ENCODE data around the gene PTPRM.

The PTPRM gene

DNA sequence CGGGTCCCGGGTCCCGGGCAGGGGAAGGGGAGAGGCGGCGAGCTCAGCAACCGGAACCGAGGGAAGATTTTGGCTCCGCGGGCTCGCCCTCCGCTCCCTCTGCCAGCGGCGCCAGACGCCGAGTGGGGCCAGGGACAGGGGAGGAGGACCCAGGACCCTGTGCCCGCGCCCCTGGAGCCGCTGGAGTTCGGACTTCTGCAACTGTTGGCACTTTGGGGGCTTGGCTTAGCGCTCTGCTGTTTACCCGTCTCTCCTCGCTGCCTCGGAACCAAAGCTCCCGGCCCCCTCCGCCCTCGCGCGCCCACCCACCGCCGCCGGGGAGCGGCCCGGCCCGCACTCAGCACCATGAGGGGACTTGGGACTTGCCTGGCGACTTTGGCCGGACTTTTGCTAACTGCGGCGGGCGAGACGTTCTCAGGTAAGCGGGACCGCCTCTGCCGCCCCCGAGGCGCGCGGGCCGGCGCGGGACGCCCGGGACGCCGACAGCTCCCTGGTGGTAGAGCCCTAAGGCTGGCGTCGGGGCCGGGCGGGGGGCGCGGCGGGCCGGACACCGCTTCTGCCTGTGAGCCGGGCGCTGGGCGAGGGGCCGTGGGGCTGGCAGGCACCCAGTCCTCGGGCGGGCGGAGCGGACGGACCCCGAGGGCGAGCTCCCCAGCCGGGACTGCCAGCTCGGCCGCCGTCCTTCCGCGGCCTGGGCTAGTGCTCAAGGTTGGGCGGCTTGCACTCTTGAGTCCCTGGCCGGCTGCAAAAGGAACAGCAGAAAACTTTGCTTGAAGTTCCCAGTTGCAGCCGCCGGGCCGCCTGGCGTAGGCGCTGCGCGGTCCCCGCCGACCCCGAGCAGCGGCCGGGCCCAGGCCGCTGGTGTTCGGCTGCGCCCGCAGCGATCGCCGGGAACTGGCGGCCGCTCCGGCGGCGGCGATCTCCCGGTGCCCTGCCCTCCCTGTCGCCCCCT is 634 bp downstream of the PTPRM start:
- DNase-seq: peak; percentile 71 to 76 (median 74)

DNA sequence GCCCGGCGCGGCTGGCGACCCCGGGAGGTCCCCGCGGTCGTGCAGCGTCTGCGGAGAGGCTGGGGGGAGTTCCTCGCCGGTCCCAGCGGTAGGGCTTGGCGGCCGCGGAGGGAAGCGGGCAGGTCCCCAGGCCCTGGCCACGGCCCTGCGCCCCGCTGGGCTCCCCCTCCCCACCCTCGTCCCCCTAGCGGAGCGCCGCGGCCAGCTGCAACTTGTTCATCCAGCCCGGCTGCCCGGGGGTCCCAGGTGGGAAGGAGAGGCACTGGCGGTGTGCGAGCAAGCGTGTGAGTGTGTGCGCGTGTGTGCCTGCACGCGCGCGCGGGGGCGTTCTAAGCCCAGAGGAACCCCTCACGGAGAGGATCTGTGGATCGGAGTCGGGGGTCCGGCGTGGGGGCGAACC is 1.3 kb downstream of the PTPRM start:
- DNase-seq: peak in 1 of 3 donors; percentile 41

DNA sequence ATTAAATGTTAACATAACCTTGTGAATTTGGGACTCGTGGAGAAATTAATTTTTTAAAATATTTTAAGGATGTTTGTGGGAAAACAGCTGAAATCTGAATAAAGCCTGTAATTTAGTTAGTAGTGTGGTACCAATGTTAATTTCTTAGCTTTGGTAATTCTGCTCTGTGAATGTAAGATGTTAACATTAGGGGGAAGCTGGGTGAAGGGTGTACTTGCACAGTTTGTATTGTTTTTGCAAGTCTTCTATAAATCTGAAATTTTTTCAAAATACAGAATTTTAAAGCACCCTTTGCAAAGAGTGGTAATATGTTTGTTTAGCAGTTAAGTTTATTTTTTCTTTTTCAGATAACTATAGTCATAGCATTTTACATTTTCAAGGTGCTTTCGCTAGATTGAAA is 4.5 kb downstream of the PTPRM start:
- DNase-seq: no peak

DNA sequence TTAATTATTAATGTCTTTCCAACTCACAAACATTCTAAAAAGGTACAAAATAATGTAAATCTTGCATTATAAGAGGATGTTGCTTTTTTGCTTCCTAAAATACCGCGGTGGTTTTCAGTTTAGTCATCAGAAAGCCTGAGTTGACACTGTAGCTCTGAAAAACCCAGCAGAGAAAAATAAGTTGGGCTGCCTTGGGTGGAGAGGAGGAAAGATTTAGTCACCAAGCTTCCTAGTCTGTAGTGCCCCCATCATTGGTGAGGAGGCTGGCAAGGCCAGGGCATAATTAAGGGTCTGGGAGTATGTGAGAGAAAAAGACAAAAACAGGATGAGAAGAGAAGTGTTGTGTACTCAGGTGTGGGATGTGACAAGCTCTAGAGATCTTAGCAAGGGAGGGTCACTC is 5.7 kb downstream of the PTPRM start:
- DNase-seq: peak; percentile 50 to 73 (median 58)

DNA sequence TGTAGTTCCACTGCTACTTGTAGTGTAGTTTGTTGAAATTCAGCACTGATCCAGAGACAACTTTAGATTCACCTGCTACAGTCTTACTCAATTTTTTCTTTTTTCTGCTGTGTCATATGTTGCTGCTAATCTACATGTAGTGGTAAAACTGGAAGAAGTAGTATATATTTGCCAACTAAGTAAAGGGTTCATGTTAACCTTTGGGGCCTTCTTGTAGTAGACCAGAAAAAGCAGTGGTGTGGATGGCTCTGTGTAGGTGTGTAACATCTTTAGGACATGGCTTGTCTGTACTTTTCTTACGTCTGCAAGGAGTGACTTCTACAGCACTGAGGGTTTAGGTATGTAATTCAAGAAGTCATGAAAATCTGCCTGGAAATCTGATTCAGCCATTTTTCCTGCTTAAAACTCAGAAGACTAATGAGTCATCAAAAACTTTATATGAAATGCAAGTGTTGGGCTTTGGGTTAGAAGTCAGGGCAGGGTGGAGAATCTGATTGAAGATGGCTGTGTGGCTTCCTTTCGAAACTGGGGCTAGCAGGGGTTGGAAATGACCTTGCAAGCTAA is 8.4 kb downstream of the PTPRM start:
- DNase-seq: peak in 1 of 3 donors; percentile 42

DNA sequence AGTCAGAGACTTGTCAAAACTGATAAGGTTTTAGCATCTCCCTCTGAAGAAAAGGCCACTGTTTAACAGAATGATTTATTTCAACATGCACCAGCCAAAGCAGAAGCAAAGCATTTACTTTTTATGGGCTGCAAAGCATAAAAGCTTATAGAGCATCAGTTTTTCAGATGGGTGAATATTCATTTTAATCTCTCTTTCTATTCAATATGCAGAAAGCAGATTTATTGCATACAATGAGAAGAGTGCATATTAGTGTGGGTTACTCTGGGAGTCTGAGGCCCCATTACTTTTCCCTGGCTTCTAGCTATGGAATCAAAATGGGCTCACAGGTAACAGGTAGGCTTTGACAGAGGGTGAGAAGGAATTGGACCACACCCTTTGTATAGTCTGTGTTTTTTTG is 9.0 kb downstream of the PTPRM start:
- DNase-seq: no peak

DNA sequence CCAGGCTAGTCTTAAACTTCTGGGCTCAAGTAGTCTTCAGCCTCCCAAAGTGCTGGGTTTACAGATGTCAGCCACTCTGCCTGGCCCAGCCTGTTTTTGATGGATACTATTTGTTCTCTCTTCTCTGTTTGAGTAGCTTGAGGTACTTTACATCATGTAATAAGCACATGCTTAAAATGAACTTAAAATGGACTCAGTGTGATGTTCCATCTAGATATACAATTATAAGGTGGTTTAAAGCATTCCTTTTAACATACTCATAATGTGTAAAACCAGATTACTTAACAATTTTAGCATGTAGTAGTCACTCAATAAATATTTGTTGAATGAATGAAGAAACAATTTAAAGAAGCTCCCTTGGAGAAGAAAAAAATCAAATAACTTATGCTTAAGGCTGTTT is 9.6 kb downstream of the PTPRM start:
- no peak for DNase-seq

DNA sequence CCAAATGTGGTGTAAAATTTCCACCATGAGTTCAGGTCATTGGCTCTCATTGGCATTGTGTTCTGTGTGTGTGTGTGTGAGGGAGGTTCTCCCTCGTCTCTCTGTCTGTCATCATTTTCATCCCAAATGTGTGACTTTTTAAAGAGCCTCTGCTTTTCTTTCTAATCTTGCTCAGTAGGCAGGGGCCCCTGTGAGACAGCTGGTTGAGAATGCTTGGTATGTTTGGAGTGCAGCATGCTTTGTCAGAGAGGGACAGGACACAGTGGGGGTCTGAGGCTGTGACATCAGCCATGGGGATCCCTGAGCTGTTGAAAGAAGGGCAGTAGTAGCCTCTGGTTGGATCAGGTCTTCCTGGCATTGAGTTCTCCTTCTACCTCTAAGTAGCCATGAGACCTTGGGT is 10.6 kb downstream of the PTPRM start:
- no peak for DNase-seq

DNA sequence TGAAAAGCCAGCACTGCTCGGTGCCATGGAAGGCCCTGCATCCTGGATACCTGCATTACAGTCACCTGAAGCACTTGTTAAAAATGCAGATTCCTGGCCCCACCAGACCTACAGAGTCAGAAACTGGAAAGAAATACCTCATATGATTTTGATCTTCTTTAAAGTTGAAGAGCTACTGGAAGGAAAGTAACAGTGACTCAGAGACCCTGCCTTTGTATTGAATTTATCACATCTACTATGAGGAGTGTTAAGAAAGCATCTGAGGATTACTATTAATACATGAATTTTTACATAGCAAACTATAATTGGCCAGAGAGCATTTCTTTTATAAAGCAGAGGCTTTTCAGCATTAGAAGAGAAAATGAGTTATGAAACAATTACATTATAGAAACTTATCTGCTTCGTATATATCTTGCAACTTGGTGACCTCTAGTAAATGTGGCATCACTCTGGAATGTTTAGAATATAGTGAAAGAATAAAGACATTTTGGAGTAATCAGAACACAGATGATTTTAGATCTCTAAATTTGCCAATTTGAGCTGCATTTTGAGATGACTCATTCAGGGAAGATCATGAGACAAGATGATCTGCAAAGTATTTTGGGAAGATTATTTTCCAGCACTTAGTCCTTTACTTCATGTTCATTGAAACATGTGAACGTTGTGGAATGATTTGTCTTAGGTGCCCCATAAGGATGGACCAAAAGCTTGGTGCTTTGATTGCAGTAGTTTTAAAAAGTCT is 12.2 kb downstream of the PTPRM start:
- DNase-seq: no peak

DNA sequence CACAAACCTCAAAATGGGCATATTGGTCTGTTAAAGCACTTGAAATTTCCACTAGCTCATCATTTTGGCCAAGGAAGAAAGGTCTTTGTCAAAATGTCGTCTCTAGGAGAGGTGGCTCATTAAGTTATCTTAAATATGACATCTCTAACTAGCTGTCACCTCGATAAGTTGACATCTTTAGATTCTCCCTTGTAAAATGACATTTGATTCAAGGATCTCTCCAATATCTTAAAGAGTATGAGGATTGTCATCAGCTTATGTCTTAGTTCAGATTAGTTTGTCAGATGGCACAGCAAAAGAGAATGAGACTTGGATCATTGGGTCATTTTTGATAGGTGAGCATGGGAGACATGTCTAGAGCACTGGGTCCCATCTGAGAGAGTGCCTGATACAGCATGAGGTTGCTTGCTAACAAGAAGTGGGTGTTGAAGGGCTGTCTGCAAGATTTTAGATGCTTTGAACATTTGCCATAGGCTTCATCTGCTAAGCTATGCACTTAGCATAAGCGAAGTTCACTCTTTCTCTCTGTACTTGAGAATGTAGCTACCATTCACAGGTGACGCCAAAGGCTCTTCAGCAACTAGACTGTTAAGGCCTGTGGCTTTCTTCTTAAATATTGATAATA is 12.9 kb downstream of the PTPRM start:
- DNase-seq: no peak

DNA sequence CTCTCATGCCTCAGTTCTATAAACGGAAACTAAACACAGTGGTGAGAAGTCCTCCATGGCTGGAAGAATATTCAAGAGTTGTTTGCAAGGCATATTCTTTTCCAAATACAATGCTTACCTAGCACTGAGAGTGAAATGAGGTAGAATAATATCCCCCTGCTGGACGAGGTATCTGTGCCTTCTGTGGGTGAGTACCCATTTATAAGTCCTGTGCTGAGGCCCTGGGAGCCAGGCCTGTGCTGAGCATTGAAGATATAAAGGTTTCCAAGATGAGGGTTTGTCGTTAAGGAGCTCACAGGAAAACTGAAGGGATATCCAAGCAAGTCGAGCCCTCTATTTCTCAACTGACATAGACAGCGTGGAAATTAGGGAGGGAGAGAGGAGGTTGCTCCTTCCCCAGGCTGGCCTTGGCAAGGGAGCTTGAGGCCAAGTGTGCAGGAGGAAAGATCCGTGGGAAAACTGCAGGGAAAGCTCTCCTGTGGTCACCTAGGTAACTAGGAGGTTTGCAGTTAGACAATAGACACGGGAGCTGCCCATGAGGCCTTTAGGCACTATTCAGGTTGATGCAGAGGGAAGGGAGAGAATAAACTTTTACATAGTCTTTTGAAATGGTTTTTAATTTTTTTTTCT is 17.6 kb downstream of the PTPRM start:
- no peak for DNase-seq

DNA sequence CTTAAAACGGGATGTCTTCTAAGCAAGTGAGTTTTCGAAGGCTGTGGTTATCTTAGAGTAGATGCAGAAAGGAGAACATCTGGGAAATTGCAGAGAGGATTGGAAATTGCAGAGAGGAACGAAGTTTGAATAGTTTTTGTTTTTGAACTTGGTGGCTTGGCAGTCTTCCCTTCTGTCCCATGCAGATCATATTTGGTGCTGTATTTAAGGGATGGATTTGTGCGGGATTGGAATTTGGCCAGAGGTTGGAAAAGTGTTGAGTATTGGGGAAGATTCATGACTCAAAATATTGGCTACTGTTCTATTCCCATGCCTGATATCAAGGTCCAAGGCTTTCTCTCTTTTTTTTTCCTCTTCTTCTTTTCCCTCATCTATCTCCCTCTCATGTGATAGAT is 18.2 kb downstream of the PTPRM start:
- DNase-seq: no peak

DNA sequence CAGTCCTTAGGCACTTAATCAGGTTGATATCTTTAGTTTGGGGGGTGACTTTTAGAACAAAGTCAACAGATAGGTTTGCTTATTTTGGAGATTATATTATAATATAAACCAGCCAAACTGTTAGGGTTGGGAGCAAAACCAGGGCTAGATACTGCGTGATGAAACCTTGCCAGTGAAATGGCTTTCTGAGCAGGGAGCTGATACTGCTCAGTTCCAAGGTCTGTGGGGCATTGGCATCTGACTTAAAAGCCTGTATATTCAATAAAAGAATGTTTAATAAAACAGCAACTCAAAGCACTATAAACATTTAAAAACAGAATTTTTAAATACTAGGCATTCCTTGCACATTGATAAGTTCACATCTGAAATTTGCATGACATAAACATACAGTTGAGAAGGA is 19.3 kb downstream of the PTPRM start:
- no peak for DNase-seq

DNA sequence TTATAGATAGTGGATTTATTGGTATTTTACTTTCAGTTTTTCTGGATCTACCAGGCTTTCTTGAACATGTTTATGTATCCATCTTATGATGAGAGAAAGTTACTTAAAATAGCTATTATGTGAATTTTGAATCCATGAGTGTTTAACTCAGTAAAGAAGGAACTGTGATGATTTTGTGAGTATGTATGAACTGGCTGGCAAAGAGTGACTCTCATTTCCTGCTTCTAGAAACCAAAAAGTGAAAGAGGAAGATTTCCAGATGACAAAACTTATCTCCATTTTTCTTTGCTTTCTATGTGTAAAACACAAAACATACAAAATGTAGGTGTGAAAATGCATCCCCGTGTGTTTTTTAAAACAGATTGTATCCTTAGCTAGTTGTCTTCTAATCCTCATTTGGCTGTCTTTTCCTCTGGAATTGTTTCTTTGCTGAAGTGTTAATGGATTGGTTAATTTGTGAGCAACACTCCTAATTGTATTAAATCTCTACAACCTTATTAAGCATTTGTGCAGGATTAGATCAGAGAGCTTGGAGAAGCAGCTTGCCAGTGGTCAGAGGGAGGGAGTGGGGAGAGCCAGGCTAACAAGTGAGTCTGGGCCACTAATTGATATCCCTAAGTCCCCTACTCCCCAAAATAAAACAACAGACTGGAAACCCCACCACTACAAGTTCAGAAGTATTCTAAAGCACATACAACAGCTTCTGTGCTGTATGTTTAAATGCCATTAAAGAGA is 23.9 kb downstream of the PTPRM start:
- peak; percentile 26 to 69 (median 59) for DNase-seq

DNA sequence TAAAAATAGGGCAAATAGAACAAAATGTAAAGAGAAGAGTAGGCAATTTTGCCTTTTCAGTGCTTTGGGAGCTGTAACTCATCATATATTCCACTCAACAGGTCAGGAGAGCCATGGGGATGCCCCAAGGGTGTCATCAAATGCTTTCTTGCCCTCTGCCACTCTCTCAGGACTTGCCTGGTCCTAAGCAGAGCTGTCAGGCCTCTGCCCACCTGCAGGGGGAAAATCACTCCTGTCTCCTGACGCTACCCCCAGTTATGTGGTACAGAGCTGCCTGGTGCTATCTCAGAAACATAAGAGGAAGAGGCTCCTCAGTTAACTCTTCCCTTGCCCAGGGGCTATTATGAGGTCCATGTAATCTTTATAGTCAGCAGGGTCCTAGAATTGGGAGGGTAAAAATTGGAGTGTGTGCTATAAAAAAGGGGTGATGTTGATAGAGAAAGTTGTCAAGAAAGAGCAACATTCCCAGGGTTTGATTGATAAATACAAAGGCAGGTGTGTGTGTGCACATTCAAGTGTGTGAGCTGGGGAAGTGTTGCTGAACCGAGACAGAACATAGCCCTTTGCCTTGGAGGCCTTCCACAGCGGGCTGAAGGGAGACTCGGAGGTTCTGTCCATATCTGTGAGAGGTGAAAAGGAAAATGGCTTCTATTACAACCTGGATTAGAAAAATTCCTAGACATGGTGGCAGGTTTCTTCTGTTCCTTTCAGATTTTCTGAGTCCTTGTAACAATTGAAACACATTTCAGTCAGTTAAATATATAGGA is 25.4 kb downstream of the PTPRM start:
- peak in 1 of 3 donors; percentile 6 for DNase-seq

DNA sequence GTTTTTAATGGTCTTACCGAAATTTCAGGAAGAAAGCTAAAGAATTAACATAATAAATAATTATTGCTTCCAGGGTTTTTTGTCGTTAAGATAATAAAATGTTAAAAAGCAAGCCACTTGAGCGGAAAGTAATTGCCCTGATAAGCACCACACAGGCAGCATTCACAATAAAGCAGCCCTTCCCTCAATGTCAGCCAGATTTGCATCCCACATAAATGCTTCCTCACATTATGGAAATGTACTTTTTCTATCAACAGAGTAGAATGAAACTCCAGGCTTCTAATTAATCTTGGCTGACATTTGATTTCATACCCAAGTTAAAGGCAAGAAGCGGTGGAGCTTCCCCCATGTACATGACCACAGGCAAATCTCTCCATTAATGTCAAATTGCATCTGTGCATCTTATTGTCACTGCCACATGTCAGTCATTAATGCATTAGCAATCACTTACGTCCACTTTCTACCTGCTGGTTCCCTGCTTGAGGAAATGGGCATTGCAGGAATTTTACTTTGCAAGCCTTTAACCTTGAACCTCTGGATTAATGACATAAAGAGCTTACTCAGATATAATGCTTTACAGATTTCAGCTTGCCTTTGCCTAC is 26.2 kb downstream of the PTPRM start:
- DNase-seq: no peak

DNA sequence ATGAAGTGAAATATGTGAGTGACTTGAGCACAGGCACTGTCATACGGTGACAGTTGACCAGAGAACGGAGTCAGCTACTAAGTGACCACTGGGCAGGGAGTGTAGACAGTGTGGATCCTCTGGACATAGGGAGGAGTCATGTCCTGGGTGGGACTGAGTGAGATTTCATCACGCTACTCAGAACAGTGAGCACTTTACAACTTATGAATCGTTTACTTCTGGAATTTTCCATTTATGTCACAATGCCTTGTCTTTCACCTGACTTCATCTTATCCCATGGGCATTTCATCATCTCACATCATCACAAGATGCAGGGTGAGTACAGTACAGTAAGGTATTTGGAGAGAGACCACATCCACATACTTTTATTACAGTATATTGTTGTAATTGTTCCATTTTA is 29.0 kb downstream of the PTPRM start:
- no peak for DNase-seq

DNA sequence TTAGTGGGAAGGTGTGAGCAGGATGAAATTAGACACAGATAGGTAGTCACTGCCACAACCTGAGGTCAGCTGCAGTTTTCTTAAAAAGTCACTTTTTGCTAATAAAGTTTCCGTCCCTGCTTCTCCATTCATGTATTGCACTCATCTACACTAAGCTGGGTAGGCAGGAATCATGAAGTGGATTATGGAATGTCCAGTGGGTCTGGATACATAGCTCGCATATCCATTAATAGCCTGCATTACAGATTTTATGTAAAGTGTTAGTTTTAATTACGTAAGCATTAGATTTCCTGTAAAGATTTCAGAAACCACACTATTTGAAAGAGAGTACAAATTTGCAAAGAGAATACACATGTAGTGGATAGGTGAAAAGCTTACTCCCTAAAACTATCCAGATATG is 30.4 kb downstream of the PTPRM start:
- no peak for DNase-seq

DNA sequence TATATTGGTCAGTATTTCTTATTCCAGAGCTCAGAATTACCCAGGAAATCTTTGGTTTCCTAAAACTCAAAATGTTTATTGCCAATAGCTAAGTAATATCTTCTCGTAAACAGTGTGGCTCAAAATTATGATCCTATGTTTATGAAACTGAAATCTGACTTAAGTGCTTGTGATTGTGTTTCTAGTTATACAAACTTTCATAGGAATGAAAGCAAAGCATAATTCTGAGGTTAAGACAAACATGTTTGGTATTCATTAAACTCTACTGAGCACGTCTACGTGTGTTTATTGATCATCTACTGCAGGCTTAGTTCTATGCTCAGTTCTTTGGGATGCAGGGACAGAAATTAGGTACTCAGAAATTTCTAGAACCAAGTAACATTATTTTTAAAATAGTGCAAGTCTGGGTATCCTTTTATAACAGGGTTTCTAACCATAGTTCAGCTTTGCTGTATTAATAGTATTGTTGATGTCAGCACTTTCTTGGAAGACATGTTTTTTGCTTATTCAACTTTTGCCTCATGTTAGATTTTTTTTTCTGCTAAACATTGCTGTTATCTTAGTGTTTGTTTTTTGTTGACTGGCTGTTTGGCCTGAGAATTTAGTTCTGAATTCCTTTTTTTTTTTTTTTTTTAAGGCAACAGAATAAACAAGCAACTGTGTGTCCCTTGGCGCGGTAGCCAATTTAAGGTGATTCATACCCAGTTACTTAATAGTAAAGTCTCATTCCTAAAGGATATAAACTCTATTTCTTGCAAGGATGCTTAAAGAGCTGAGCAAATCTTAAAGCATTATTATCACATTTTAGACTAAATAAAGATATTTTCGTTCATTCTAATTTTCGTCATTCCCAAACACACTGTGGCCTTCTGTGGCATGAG is 31.3 kb downstream of the PTPRM start:
- no peak for DNase-seq

DNA sequence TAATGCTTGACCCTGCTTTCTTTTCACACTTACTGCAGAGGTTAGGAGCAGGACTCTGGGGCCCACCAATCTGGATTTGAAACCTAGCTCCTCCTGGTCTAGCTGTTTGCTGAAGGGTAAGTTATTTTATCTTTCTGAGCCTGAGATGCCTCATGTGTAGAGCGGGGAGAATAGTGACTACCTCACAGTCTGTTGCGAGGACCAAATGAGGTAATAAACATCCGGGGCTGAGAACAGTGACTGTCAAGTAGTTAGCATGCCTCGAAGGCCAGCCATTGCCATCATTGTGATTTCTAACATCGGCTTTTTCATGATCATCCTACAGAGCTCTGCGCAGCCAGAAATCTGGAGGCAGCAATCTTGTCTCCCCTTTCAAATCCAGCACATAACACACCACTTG is 32.9 kb downstream of the PTPRM start:
- DNase-seq: no peak
